Measurements from ENCODE around the gene SELENOI. TPM values are rescaled to one million over a fixed set of nuclear protein-coding genes. Genes with fewer than 3 reads are reported as not detected.
A peak's percentile ranks its signal among the peaks of the same experiment; 100 is the strongest.
"Not testable (repeated sequence)": the region's sequence is repeated elsewhere in the genome, so short reads cannot be mapped to it uniquely, and the experiment has no call there.

SELENOI gene
- total RNA-seq (2014; rRNA removed; shearing (Covaris generic); ENCODE audit: low replicate concordance), result 4.8 and 10.0 TPM in 2 replicates

GRCh38 chr2:26345545-26346453, at the start of gene SELENOI:
Gene SELENOI, plus strand, starts transcription at chr2:26346143. Its CDS starts 90 bp downstream, at chr2:26346233.
- no peaks in the 10 kb centered on the region for H3K27me3 ChIP-seq
- peak; percentile 95 for DNase-seq
- no peaks in the 10 kb centered on the region for H3K36me3 ChIP-seq
- H3K4me3 ChIP-seq, result peak within 1 kb of the TSS; percentile 72
- no peaks in the 10 kb centered on the region for H3K9me3 ChIP-seq

DNA sequence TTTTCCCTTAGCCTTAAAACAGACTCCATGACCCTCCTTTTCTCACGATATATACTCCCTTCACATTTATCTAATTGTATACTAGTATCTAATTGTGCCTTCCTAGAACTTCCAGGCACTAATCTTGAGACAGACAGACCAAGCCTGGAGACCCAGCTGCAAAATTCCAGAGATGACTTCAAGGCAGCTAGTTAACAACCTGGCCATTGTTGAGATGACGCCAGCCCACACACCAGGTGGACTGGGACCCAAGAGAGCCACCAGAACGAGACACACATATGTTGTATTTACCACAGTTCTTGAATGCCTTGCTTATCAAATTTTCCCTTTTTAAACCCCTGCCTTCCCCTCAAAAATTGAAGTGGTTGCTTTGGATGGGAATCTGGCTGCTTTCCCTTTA, 48.9 kb upstream of the SELENOI start:
- no peaks in the 10 kb centered on the region for H3K27me3 ChIP-seq
- H3K36me3 ChIP-seq, result no peaks in the 10 kb centered on the region
- no peak for DNase-seq
- H3K4me3 ChIP-seq, result no peak overlapping the region
- H3K9me3 ChIP-seq, result no peaks in the 10 kb centered on the region

- no peak overlapping the region for H3K4me3 ChIP-seq
- H3K9me3 ChIP-seq, result no peaks in the 10 kb centered on the region
- DNase-seq, result no peak
- no peaks in the 10 kb centered on the region for H3K36me3 ChIP-seq
- H3K27me3 ChIP-seq, result no peaks in the 10 kb centered on the region
Measured at GRCh38 chr2:26298286-26298637, 47.7 kb upstream of the SELENOI start.

DNA sequence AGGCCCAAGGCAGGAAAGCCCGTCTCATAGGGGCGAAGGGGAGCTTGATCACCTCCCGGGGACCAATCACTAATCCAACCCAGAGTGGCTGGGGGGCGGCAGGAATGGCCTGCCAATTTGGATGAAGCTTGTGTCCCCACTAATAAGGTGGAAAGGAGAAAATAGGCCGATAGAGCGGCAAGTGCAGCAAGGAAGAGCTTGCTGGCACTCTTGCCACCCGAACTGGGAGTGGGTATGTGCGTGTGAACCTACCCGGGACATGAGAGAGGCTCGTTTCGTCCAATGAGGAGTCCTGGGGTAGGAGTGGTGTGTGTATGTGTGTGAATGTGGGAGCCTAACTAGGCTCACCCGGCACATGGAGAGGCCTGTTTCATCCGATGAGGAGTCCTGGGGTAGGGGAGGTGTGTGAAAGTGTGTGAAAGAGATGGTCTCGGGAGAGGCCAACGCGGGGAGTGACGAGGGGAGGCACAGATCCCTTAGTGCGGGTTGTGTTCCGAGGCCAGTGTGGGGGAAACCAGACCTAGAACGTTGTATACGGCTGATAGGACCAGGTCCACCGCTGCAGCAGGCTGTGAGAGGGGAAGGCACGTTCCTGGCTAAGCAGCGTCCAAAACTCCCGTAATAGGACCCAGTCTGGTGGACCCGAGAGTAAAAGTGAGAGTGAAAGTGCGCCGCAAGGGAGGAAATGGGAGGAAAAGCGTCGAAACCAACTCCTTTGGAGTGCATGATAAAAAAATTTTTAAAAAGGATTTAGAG, 47.1 kb upstream of the SELENOI start:
- Histone ChIP-seq H3K36me3 (no peaks in the 10 kb centered on the region), H3K27me3 (no peaks in the 10 kb centered on the region), H3K4me3 (peak overlapping the region; percentile 41), H3K9me3 (no peaks in the 10 kb centered on the region)
- DNase-seq, result peak; percentile 25

GRCh38 chr2:26299471-26300101, 46.4 kb upstream of the SELENOI start:
- Histone ChIP-seq H3K4me3 (peak overlapping the region; percentile 41), H3K9me3 (no peaks in the 10 kb centered on the region)
- DNase-seq, result peak; percentile 37

DNA sequence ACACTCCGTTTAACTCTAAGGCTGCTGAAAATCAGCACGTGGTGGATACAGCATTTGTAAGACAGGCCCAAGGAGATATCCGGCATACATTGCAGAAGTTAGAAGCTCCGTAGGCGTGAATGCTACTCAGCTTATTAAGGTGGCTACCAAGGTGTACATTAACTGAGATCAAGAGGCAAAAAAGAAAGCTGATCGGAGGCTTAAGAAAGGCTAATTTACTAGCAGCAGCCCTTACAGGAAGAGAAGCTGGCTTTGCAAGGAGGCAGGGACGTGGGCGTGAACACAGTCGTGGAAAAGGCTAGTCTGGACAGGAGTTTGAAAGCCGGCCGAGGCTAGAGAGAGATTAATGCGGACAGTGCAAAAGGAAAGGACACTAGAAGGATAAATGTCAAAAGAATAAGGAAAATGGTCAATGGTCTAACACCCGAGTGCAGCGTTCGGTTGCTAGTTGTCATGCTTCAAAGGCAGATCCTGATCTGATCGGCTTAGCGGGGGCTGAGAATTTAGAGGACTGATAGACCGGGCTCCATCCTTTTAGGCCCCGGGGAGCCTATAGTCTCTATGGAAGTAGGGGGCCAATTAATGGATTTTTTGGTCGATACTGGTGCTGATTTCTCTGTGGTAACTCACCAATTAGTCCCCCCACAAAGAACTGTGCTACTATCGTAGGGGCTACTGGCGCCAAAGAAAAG, 45.6 kb upstream of the SELENOI start:
- no peak for DNase-seq
- H3K36me3 ChIP-seq, result no peaks in the 10 kb centered on the region
- no peak overlapping the region for H3K4me3 ChIP-seq
- H3K9me3 ChIP-seq, result no peaks in the 10 kb centered on the region
- H3K27me3 ChIP-seq, result no peaks in the 10 kb centered on the region

More at GRCh38 chr2:26299471-26300101, 46.4 kb upstream of the SELENOI start:
- Histone ChIP-seq H3K36me3 (no peaks in the 10 kb centered on the region), H3K27me3 (no peaks in the 10 kb centered on the region)

DNA sequence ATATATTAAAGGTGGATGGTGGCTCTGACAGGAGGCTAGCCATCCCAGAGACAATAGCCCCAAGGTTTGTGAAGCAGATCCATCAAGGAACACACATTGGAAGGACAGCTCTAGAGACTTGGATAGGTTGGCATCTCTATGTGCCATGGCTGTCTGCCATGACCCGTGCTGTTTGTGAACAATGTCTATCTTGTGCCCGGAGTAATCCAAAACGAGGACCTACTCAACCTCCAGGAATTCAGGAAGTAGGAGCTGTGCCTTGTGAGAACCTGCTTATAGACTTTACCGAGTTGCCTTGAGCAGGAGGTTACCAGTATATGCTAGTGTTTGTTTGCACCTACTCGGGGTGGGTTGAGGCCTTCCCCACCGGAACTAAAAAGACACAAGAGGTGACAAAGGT, 43.1 kb upstream of the SELENOI start:
- peak; percentile 89 for DNase-seq
- no peaks in the 10 kb centered on the region for H3K27me3 ChIP-seq

DNA sequence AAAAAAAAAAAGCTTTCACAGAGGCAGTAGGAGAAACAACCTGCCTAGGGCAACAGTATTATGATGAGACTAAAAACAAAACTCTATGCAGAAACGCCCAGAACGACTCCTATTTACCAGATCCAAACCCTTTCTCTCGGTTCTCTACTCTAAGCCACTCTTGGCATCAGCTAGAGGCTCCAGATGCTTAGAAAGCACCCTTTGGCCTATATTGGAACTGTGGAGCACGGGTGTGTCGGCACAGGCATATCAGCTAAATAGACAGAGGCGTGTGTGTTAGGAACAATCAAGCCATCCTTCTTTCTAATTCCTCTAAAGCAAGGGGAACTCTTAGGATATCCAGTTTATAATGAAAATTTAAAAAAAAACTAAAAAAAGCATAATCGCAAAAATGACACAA, 40.8 kb upstream of the SELENOI start:
- H3K27me3 ChIP-seq, H3K4me3 ChIP-seq, H3K9me3 ChIP-seq, DNase-seq, H3K36me3 ChIP-seq: not testable (repeated sequence)

More for the DNA sequence above, 43.1 kb upstream of the SELENOI start:
- no peaks in the 10 kb centered on the region for H3K9me3 ChIP-seq
- H3K36me3 ChIP-seq, result no peaks in the 10 kb centered on the region
- H3K4me3 ChIP-seq, result no peak overlapping the region

- H3K9me3 ChIP-seq, result no peaks in the 10 kb centered on the region
- no peaks in the 10 kb centered on the region for H3K27me3 ChIP-seq
- H3K4me3 ChIP-seq, result no peak overlapping the region
- DNase-seq, result no peak
- no peaks in the 10 kb centered on the region for H3K36me3 ChIP-seq
Measured at GRCh38 chr2:26305540-26305939, 40.4 kb upstream of the SELENOI start.

- no peaks in the 10 kb centered on the region for H3K27me3 ChIP-seq
- no peak for DNase-seq
Measured at GRCh38 chr2:26309921-26310320, 36.0 kb upstream of the SELENOI start.

GRCh38 chr2:26312471-26312870, 33.5 kb upstream of the SELENOI start:
- no peak for DNase-seq
- Histone ChIP-seq H3K4me3 (no peak overlapping the region), H3K36me3 (no peaks in the 10 kb centered on the region), H3K27me3 (no peaks in the 10 kb centered on the region), H3K9me3 (no peaks in the 10 kb centered on the region)

More at GRCh38 chr2:26309921-26310320, 36.0 kb upstream of the SELENOI start:
- H3K4me3 ChIP-seq, result no peak overlapping the region
- H3K36me3 ChIP-seq, result no peaks in the 10 kb centered on the region
- H3K9me3 ChIP-seq, result no peaks in the 10 kb centered on the region

DNA sequence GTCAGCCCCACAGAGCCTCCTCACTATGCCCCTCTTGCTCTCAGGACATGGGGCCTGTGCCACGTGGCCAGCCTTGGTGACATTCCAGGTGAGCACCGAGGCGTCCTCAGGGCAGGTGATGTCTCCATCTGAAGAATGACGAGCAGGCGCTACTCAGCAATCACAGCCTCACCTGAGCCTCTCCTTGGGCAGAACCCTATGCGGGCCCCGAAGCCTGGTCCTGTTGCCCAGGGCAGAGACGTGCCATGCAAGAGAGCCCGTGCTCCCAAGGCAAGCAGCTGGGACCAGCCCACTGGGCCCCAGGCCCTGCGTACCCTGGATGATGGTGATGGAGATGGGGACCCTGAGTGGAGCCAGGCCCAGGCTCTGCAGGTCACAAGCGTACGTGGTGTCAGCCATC, 32.5 kb upstream of the SELENOI start:
- Histone ChIP-seq H3K9me3 (no peaks in the 10 kb centered on the region), H3K36me3 (no peaks in the 10 kb centered on the region), H3K27me3 (no peaks in the 10 kb centered on the region), H3K4me3 (no peak overlapping the region)
- DNase-seq, result no peak

- Histone ChIP-seq H3K27me3 (no peaks in the 10 kb centered on the region), H3K36me3 (no peaks in the 10 kb centered on the region), H3K4me3 (no peak overlapping the region), H3K9me3 (no peaks in the 10 kb centered on the region)
- DNase-seq, result no peak
Measured at GRCh38 chr2:26314243-26314642, 31.7 kb upstream of the SELENOI start.

GRCh38 chr2:26316041-26316440, 29.9 kb upstream of the SELENOI start:
- Histone ChIP-seq H3K4me3 (no peak overlapping the region), H3K27me3 (no peaks in the 10 kb centered on the region), H3K9me3 (no peaks in the 10 kb centered on the region), H3K36me3 (no peaks in the 10 kb centered on the region)
- DNase-seq, result no peak

DNA sequence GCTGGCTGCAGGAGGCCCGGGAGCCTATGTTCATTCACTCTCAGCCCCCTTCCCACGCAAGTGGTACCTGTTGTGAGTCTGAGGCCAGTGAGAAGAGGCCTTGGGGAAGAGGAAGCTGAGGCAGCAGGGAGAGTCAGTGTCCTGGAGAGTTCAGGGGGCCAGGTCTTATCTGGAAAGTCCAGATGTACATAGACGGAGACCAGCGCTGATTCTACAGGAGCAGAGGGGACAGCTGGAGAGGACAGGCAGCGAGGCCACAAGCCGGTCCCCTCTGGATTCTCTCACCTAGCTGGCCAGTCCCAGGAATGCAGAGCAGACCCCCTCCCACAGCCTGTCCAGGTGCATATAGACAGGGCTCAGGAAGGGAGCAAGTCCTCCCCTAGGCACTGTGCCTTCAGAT, 29.1 kb upstream of the SELENOI start:
- Histone ChIP-seq H3K27me3 (no peaks in the 10 kb centered on the region), H3K4me3 (no peak overlapping the region), H3K9me3 (no peaks in the 10 kb centered on the region), H3K36me3 (no peaks in the 10 kb centered on the region)
- no peak for DNase-seq

DNA sequence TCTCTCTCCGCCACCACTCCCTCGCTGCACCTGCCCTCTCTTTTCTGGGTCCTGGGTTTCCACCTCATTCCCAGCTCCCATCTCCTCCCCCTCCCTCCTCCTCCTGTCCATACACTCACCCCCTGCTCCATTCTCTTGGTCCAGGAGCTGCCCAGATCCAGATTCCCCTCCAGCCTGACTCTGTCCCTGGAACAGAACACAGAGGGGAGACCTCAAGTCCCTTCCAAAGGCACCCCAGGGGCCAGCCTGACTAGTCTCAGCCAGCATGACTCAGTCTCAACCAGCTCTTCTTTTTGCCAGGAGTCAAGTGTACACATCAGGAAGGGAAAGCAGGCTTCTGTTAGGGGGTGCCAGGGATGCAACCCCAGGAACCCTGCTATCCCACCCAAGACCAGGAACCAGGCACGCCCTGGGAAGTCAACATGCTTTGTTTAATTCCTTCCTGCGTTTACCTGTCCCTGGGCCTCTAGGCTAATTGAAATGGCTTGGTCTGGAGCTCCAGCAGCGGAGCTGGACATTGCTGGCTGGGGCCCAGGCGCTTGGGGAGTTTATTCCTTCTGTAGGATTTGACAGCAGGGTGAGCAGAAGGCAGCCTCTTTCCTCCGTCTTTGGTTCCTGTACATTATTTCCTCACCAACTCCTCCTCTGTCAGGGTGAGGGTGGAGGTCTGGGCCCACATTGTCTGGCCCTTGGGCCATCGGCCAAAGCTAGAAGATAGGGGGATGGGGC, 28.4 kb upstream of the SELENOI start:
- DNase-seq, result peak; percentile 65
- no peaks in the 10 kb centered on the region for H3K9me3 ChIP-seq

More for the DNA sequence above, 28.4 kb upstream of the SELENOI start:
- no peak overlapping the region for H3K4me3 ChIP-seq
- no peaks in the 10 kb centered on the region for H3K36me3 ChIP-seq
- no peaks in the 10 kb centered on the region for H3K27me3 ChIP-seq
